HG03095 (cell line): ENCODE results near the gene TENM4.

Experiments
- ATAC-seq: cut with Tn5 transposase; IDR thresholded peaks from one replicate; pipeline ENCODE4 v1.9.1; 2021; ENCODE audit warnings: moderate library complexity; ENCODE audit not compliant: unreplicated experiment

The TENM4 gene

DNA sequence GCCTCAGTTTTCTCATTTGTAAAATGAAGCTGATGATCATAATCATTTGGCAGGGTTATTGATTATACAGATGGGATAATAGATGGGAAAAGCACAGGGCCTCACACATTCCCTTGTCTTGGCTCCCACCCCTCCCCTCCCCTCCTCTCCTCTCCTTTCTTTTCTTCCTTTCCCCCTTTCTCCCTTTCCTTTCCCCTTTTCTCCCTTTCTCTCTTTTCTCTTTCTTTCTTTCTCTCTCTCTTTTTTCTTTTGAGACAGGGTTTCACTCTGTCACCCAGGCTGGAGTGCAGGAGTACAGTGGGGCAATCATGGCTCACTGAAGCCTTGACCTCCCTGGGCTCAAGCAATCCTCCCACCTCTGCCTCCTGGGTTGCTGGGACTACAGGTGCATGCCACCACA, 705.1 kb downstream of the TENM4 start:
- ATAC-seq = no peak

GRCh38 chr11:78733031-78733430, 707.8 kb downstream of the TENM4 start:
- ATAC-seq = no peak

DNA sequence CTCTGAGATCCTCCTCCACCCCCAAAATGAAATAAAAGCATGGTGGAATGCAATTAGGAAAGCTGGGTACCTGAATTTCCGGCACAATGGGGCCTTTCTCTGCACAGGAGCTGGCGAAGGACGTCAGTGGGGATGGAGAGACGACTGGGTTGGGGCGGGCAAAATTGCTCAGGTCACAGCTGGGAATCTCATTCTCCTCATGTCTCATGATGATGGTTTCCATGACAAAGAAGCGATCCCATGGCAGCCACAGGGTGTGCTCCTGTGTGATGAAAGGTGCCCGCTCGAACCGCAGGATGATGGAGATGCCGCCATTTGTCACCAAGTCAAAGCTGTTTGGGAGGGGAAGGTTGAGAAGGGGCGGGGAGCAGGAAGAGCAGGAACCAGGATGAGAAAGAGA, 708.6 kb downstream of the TENM4 start:
- no peak for ATAC-seq

DNA sequence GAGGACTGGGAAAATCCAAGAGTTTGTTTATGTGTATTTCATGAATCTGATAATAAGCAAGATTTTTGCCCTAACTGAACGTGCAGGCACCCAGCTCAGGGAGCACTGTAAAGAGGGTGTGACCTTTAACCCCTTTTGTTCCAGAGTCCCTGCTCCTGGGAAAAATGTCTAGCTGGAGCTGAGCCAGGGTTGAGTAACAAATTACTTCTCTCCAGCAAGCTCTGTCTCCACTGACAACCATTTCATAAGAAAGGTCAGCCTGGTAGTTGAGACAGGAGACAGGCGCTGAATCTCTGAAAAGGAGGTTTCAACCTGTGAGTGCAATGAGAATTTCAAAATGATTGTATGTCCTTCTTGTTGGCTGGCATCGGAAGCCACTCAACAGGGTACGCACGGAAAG, 709.8 kb downstream of the TENM4 start:
- no peak for ATAC-seq

DNA sequence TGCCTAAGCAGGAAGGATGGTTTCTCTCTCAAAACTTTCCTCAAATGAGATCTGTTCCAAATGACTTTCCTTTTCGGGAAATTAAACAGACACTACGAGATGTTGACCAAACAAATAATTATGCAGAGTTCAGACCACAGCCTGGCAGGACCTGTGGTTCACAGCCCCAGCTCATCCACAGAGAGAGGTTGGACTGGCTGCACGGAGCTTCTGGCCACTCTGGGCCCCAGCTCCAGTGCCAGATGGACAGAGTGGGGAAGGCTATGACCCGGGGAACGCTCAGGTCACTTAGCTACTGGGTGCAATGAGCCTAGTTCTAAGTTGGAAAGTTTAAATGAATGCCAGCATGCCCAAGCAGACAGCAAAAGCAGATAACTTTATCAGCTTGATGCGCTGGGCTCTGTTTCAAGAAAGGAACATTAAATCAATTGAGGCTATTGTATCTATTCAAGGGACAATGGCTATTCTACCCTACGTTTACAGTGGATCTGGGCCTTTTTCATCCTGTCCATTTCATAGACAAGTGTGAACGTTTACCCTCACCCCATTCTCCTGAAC, 710.5 kb downstream of the TENM4 start:
- ATAC-seq = no peak

DNA sequence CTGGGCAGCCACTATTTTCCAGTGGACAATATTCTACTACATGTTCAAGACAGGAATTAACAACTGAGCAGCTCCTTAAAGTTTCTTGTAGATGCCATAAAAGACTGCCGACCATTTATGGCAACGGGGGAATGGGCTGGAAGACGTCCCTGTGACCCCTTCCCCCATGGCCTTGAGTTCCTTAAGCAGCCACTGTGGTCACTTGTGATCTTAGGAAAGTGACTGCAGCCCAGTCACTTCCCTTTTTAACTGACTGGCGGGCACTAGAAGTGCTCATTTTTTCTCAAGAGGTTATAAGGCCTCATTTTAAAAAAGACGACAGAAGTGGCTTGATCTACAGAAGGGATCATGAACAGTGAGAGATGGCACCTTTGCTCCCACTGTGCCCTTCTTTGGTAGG, 713.0 kb downstream of the TENM4 start:
- no peak for ATAC-seq

GRCh38 chr11:78725200-78725599, 715.6 kb downstream of the TENM4 start:
- ATAC-seq = no peak

DNA sequence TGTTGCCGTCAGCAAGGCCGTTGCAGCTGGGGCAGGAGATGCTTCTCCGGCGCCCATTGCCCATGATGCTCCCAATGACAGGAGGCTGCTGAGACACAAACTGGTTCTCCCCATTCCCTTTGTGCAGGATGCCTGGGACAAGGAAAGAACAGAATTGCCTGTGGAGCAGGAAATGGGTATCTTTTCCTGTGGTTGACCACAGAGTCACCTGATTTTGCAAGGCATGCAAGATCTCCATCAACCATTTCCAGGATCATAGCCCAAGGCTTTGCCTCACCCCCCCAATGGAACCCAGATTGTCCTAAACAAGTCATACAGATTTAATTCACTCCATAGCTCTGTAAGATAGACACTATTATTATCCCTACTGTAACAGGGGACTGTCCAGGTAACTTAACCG, 718.0 kb downstream of the TENM4 start:
- ATAC-seq = no peak

DNA sequence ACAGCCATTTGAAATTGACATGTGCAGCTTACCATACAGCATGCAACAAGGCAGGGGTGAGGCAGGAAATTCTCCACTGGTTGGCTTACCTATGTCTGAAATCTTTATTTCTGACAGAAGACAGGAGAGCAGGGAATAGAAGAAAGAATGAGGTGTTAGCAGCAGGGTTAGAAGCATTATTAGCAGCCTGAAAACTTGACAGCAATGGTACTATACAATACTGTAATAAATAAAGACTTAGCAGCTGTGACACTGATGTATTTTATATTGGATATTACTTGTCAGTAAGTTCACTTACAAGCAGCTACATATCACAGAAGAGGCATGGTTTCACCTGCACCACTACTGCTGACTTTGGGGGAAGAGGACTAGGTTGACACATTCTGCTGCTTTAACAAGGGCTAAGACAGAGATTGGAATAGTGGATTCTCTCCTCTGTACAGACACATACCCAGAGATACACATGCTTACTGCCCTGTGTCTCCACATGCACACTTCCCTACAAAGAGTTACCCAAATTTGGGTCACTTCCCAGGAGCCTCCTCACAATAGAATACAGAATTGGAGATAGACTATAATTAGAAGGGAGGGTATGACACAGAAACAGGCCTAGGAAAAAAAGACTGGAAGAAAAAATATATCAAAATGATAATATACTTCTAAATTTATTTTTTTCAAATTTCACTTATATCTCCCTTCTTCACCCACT, 720.4 kb downstream of the TENM4 start:
- no peak for ATAC-seq

- ATAC-seq = no peak
These were observed 723.8 kb downstream of the TENM4 start for GRCh38 chr11:78717041-78717440.

GRCh38 chr11:78715639-78716311, 725.1 kb downstream of the TENM4 start:
- no peak for ATAC-seq

- ATAC-seq = no peak
These were observed 726.3 kb downstream of the TENM4 start for GRCh38 chr11:78714539-78714938.

DNA sequence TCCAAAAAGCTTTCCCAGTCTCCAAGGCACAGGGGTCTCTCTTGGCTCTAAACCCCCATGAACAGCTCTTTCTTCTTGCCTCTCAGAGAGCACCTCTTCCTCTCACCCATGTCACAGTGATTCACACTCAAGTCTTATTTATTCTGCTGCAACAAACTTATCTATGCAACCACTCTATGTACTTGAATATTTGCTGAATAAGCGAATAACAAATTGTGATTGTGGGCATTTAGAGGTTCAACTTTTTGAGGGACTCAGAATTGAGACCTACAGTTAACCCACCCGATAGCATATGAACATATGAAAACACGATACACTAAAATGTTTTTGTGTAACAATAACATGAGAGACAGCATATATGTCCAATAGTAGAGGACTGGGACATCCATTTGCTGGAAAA, 729.1 kb downstream of the TENM4 start:
- no peak for ATAC-seq

- no peak for ATAC-seq
These were observed 730.4 kb downstream of the TENM4 start for GRCh38 chr11:78710417-78710816.

DNA sequence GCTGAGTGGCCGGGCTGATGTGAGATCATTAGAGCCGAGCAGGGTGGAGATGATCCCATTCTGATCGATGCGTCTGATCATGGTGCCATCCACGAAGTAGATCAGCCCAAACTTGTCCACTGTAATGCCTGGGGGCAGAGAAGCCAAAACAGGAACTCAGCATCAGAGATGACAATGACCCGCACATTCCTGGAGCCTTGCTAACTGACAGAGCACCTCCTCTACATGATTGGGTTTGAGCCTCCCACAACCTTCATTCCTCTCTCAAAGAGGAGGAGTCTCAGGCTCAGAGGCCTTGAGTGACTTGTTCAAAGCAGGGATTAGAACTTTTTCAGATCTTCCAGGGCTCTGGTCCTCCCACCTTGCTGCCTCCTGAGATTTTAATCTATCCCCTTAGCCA, 732.4 kb downstream of the TENM4 start:
- no peak for ATAC-seq

DNA sequence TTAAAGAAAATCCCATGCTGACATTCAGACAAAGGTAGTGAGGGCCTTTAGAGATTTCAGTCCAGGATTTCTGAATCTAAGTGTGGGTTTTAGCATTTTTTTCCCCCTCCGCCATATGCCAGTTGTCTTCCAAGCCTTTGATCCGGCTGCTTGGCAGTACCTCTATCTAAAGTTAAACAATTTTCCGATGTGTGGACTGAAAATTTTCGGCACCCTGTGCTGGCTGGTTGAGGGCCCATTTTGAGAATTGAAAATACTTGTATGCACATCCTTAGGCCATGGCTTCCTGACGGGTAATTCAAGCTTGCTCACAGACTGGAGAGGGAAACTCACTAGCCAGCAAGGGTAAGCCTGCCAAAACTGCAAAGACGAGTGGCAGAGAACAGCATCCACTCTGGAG, 734.3 kb downstream of the TENM4 start:
- ATAC-seq = no peak

GRCh38 chr11:78704811-78705210, 736.0 kb downstream of the TENM4 start:
- ATAC-seq = no peak

DNA sequence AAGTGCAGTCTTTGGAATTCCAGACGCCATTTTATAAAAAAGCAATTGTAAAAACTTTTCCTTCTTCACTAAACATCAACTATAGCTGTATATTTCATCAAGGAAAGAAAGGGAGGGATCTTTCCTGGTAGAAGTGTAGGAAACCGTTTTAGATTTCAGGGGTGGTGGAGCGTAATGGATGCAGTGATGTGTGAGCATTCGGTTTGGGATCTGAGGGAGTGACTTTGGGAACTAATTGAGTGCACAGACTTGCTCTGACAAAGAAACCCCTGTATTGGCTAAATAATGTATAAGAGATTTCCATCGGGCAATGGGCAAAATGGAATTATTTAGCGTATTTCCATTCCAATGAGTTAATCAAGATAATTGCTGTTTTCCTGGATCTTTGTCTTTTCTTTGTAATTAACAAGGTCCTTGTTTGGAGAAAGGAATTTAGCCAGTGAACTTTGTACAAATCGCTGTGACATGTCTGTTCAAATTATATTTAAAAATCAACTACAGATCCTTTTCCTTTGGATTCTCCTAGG, 741.2 kb downstream of the TENM4 start:
- no peak for ATAC-seq

DNA sequence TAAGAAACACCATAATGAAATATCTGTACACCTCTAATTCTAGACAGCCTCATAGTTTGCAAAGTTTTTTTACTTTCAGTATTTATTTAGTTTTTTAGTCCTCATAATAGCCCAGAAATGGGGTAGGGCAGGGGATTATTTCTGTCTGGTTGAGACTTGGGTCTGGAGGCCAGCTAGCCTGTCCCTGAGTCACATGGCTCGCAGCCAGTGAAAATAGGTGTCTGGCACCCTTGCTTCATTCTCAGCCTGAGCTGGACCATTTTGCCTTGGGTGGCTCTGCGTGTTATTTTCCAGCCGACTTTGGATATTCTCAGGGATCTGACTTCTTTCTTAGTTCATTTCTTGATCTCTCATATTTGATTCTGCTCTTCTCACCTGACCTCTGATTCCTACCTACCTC, 742.2 kb downstream of the TENM4 start:
- no peak for ATAC-seq

DNA sequence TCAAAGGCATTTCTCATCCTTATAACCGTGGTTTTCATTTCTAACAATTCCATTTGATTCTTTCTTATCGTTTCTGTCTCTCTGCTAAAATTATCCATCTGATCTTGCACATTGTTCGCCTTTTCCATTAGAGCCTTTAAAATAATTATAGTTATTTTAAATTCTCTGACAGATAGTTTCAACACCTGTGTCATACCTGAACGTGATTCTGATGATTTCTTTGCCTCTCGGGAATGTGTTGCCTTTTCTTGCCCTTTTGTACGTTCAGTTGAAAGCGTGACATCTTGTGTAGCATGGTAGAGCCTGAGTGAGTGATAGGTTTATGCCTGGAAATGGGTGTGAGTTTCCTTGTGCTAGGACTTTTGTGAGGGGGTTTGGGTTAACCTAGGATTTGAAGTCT, 744.7 kb downstream of the TENM4 start:
- no peak for ATAC-seq

DNA sequence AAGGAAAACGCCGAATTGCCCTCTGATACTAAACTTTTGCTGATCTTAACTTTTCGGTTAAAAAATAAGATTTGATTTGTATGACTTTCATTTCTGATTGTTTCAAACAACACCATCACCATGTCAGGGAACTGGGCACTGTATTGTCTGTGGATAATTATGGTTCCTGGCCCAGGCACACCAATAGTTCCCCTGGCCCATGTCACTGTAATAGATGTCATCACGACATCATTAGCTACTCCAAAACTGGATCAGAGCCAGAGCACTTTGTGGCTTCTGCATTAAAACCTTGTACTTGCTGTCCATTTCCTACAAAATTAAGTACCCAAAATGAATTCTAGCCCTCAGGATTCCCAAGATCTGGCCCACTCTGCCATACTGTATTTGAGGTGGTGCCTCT, 746.7 kb downstream of the TENM4 start:
- ATAC-seq = no peak

GRCh38 chr11:78691215-78691614, 749.6 kb downstream of the TENM4 start:
- ATAC-seq = no peak
